Sigmoid colon (tissue), 7 donors: Measurements from ENCODE around the gene PLSCR3. TPM values are rescaled to one million over a fixed set of nuclear protein-coding genes. Genes with fewer than 3 reads are reported as not detected.

Source experiments
- DNase-seq: peaks from one replicate; pipeline ENCODE4 v3.0.0-alpha.2; 2019
- H3K27ac ChIP-seq, 4 donors: fragments of 200-600 bp; sonication (generic); one replicate each; pipeline ENCODE4 v1.5.1; 2016 to 2019; ENCODE audit warnings: mild to moderate bottlenecking in 1 of 4
- H3K27me3 ChIP-seq, 3 donors: fragments of 200-600 bp; sonication (generic); one replicate each; pipeline ENCODE4 v1.5.1; 2019; ENCODE audit warnings: mild to moderate bottlenecking in 1 of 3
- H3K36me3 ChIP-seq, 4 donors: fragments of 200-600 bp; sonication (generic); one replicate each; pipeline ENCODE4 v1.5.1; 2016 to 2019
- H3K4me1 ChIP-seq, 4 donors: fragments of 200-600 bp; sonication (generic); one replicate each; pipeline ENCODE4 v1.5.1; 2017 to 2019
- H3K4me3 ChIP-seq, 4 donors: fragments of 200-600 bp; sonication (generic); one replicate each; pipeline ENCODE4 v1.5.1; 2017 to 2019; ENCODE audit warnings: mild to moderate bottlenecking in 2 of 4, moderate library complexity in 1 of 4
- H3K9me3 ChIP-seq, 4 donors: fragments of 200-600 bp in 3 of 4; sonication (generic) in 3 of 4; one replicate each; pipeline versions ENCODE4 v1.5.1 to v1.6.1; 2013 to 2019
- EP300 ChIP-seq, 4 donors: sonication (generic); formaldehyde crosslinking; IDR thresholded peaks; one replicate each; pipeline ENCODE4 v1.6.1; 2017; ENCODE audit warnings: antibody characterized with exemption in 4 of 4
- POLR2A ChIP-seq, 2 donors: fragments of 450-650 bp; IDR thresholded peaks; one replicate each; pipeline ENCODE4 v1.6.1; 2016; ENCODE audit warnings: antibody characterized with exemption in 2 of 2, mild to moderate bottlenecking in 2 of 2, moderate library complexity in 2 of 2
- POLR2AphosphoS5 ChIP-seq, 4 donors: sonication (generic); formaldehyde crosslinking; IDR thresholded peaks; one replicate each; pipeline ENCODE4 v1.6.1; 2017; ENCODE audit warnings: antibody characterized with exemption in 4 of 4
- WGBS, 2 donors: extraction: QIAGEN DNeasy Blood & Tissue Kit; methylation state at CpG; one replicate each; pipeline ENCODE4 v1.1.7; 2013; 5-methylcytosine and 5-hydroxymethylcytosine counted together
- intact Hi-C: fragments of 100-400 bp; cut with DNase I; formaldehyde crosslinking; loops from one replicate; pipeline ENCODE4 v1.15.1; 2023
- polyA plus RNA-seq, 3 donors: library from polyadenylated mRNA; stranded (reverse); fragments of 200-250 nt; gene quantifications; one replicate each; pipeline ENCODE4 v1.2.3, GENCODE V29; 2013
- total RNA-seq, 4 donors: library from RNA; depleted of rRNA; stranded (reverse); fragments of >200 nt; gene quantifications; one replicate each; pipeline ENCODE4 v1.1.0, GENCODE V29; 2016
- TF ChIP-seq, protein P1 (sequence below), 4 experiments: fragments of 450-650 bp in 3 of 4; fragments of 200-600 bp in 1 of 4; IDR thresholded peaks; one replicate each; pipeline ENCODE4 v1.5.1; 2016 to 2019; ENCODE audit warnings: antibody characterized with exemption in 4 of 4, mild to moderate bottlenecking in 3 of 4, moderate library complexity in 2 of 4
- donor health status: healthy with polysubstance abuse.
- donor health status: Bipolar disorder and iron deficiency.
- donor health status: healthy.

PLSCR3 gene
- total and polyA plus RNA-seq, 7 donors, result 10.4 to 27.2 (median 14.8) TPM

DNA sequence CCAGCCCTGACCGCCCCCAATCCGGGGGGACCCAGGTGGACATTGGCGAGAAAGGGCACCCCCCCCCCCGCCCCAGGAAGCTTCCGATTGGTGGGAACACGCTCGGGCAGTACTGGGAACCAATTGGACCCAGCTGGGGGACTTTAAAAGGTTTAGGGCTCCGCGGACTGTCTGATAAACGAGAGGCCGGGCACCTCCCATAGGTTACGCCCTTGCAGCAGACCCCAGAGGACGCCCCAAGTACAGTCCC is 9.3 kb upstream of the PLSCR3 start:
- H3K36me3 ChIP-seq, result peaks cover 0 to 7% (median under 1%) of the 10 kb centered on the region in 4 donors
- H3K27me3 ChIP-seq, result no peaks in the 10 kb centered on the region
- intact Hi-C loops, result loop anchor here (2.0 to 10.0 kb wide), 3 partner anchors 81 to 759 kb away; partner anchors contain the start of genes GABARAP, KIAA0753, POLR2A and TXNDC17
- H3K27ac ChIP-seq, result peak overlapping the region; percentile 88 to 95 (median 92)
- peak overlapping the region; percentile 65 to 93 (median 85) for H3K4me3 ChIP-seq
- 0% methylated on average over 13 of the region's 13 CpGs for WGBS, 2 donors
- TF ChIP-seq EP300 (IDR thresholded peaks at IDR 0.05), result no peak
- TF ChIP-seq, protein P1, sequence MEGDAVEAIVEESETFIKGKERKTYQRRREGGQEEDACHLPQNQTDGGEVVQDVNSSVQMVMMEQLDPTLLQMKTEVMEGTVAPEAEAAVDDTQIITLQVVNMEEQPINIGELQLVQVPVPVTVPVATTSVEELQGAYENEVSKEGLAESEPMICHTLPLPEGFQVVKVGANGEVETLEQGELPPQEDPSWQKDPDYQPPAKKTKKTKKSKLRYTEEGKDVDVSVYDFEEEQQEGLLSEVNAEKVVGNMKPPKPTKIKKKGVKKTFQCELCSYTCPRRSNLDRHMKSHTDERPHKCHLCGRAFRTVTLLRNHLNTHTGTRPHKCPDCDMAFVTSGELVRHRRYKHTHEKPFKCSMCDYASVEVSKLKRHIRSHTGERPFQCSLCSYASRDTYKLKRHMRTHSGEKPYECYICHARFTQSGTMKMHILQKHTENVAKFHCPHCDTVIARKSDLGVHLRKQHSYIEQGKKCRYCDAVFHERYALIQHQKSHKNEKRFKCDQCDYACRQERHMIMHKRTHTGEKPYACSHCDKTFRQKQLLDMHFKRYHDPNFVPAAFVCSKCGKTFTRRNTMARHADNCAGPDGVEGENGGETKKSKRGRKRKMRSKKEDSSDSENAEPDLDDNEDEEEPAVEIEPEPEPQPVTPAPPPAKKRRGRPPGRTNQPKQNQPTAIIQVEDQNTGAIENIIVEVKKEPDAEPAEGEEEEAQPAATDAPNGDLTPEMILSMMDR (IDR thresholded peaks at IDR 0.05), result no peak
- no peak for TF ChIP-seq POLR2A (IDR thresholded peaks at IDR 0.05)
- TF ChIP-seq POLR2AphosphoS5 (IDR thresholded peaks at IDR 0.05), result no peak
- no peak for DNase-seq
- peaks cover 0 to 49% (median 34%) of the 10 kb centered on the region in 4 donors for H3K4me1 ChIP-seq
- H3K9me3 ChIP-seq, result no peaks in the 10 kb centered on the region

DNA sequence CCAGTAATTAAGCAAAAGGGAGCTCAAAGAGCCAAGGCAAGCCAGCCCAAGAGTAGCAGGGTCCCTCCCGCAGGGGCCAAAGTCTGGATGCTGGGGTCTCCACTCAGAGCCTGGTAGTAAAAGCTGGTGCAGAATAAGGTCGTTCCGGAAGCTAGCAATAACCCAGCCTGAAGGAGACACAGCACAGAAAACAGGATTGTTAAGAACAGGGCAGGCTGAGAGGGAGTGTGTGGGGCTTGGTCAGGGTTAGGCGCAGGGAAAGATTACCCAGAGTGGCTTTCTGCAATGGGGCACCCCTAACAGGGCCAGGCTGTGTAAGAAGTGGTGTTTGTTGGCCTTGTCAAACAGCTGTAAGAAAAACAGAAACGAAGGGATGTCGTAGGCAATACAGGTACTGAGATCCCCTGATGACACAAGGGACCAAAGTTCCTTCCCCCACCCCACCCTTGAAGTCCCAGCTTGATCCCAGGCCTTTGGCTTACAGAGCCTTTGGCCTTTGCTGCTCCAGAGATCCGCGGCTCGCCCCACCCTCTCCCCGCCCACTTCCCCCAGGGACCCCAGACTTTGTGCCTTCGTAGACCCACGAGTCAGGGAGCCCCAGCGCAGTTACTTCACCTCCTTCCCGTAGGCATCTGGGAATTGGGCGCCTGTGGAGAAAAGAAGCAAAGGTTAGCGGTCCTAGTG is 8.9 kb upstream of the PLSCR3 start:
- H3K9me3 ChIP-seq, result no peaks in the 10 kb centered on the region
- peak; percentile 88 for DNase-seq

GRCh38 chr17:7398612-7399011 is 4.3 kb upstream of the PLSCR3 start:
- TF ChIP-seq, protein P1 (IDR thresholded peaks at IDR 0.05), result no peak
- no peak for TF ChIP-seq EP300 (IDR thresholded peaks at IDR 0.05)
- peaks cover 0 to 41% (median 24%) of the 10 kb centered on the region in 4 donors for H3K4me1 ChIP-seq
- no peak overlapping the region for H3K27ac ChIP-seq
- DNase-seq, result no peak
- H3K4me3 ChIP-seq, result no peak overlapping the region
- no peaks in the 10 kb centered on the region for H3K36me3 ChIP-seq
- H3K27me3 ChIP-seq, result no peaks in the 10 kb centered on the region
- intact Hi-C loops, result no loop called here
- H3K9me3 ChIP-seq, result no peaks in the 10 kb centered on the region
- WGBS, 2 donors, result 86 to 89% methylated on average over 2 of the region's 2 CpGs

More for the DNA sequence above, 8.9 kb upstream of the PLSCR3 start:
- intact Hi-C loops, result loop anchor here (2.0 to 10.0 kb wide), 3 partner anchors 82 to 758 kb away; partner anchors contain the start of genes GABARAP, KIAA0753, POLR2A and TXNDC17
- H3K4me3 ChIP-seq, result peak overlapping the region; percentile 65 to 93 (median 85)
- TF ChIP-seq EP300 (IDR thresholded peaks at IDR 0.05) (no peak), POLR2A (IDR thresholded peaks at IDR 0.05) (no peak), POLR2AphosphoS5 (IDR thresholded peaks at IDR 0.05) (no peak)
- TF ChIP-seq, protein P1 (IDR thresholded peaks at IDR 0.05), result no peak
- WGBS, 2 donors, result 4 to 12% methylated on average over 16 of the region's 16 CpGs
- H3K36me3 ChIP-seq, result peaks cover 0 to 2% (median 0%) of the 10 kb centered on the region in 4 donors
- peak overlapping the region; percentile 88 to 95 (median 92) for H3K27ac ChIP-seq
- H3K27me3 ChIP-seq, result no peaks in the 10 kb centered on the region
- peaks cover 0 to 49% (median 34%) of the 10 kb centered on the region in 4 donors for H3K4me1 ChIP-seq

DNA sequence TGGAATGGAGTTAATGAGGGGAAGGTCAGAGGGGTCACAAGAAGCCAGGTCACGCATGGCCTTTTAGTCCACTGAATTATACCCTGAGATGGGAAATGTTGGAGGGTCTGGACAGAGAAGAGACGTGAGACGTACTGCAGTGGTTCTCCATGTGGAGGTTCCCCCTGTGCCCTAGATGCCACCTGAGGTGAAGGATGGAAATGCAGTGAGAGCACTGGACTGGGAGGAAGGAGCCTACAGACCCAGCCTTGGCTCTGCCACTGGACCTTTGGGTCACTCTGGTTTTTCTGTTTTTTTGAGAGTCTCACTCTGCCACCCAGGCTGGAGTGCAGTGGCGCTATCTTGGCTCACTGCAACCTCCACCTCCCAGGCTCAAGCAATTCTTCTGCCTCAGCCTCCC is 1.8 kb upstream of the PLSCR3 start:
- H3K4me3 ChIP-seq, result no peak overlapping the region
- H3K36me3 ChIP-seq, result peaks cover 0 to 10% (median 1%) of the 10 kb centered on the region in 4 donors
- DNase-seq, result no peak
- no peak overlapping the region for H3K27ac ChIP-seq
- H3K9me3 ChIP-seq, result no peaks in the 10 kb centered on the region
- intact Hi-C loops, result no loop called here
- no peaks in the 10 kb centered on the region for H3K27me3 ChIP-seq
- TF ChIP-seq EP300 (IDR thresholded peaks at IDR 0.05) (no peak), POLR2A (IDR thresholded peaks at IDR 0.05) (no peak), POLR2AphosphoS5 (IDR thresholded peaks at IDR 0.05) (no peak)
- TF ChIP-seq, protein P1 (IDR thresholded peaks at IDR 0.05), result no peak
- peaks cover 0 to 33% (median 19%) of the 10 kb centered on the region in 4 donors for H3K4me1 ChIP-seq
- WGBS, 2 donors, result 92 to 94% methylated on average over 4 of the region's 4 CpGs
